GM21515 (cell line): ENCODE results near the gene JPT2.
"Not testable (repeated sequence)": the region's sequence is repeated elsewhere in the genome, so short reads cannot be mapped to it uniquely, and the experiment has no call there.

ENCODE experiments used
- ATAC-seq: cut with Tn5 transposase; IDR thresholded peaks from one replicate; pipeline ENCODE4 v1.9.1; 2021; ENCODE audit not compliant: unreplicated experiment

Gene JPT2

GRCh38 chr16:1727651-1728624 is 49.9 kb downstream of the JPT2 start:
- no peak for ATAC-seq

- ATAC-seq, result no peak
Measured at GRCh38 chr16:1729026-1729425, 50.9 kb downstream of the JPT2 start.

DNA sequence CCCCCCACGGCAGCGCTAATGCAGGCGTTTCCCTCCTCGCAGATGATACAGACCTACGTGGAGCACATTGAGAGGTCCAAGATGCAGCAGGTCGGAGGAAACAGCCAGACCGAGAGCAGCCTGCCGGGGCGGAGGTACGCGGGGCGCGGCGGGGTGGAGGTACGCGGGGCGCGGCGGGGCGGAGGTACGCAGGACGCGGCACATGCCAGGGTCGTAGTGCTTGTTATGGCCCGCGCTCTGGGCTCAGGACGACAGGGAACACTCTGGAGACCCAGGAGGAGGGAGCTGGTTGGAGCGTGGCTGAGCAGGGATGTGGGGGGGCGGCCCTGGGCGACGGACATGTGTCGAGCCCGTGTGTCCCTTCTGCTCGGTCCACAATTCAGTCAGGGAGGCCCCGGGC is 51.4 kb downstream of the JPT2 start:
- no peak for ATAC-seq

- no peak for ATAC-seq
Measured at GRCh38 chr16:1731073-1731472, 53.0 kb downstream of the JPT2 start.

GRCh38 chr16:1731603-1732002 is 53.5 kb downstream of the JPT2 start:
- no peak for ATAC-seq

DNA sequence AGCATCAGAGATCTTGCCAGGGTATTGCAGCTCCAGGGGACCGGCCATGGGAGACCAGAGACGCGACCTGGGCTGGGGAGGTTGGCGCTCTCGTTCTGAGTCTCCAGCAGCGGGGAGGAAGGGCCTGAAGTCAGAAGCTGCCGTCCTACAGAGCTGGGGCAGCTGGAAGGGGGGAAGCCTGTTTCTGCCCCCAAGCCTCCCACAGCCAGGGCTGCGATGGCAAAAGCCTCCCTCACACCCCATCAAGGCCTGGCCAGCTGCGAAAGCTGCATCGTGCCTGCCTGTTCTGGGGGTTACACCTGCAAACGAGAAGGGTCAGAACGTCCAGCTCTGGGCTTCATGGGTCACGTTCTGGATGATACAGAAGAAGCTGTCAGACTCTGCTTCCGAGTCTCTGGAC is 54.0 kb downstream of the JPT2 start:
- no peak for ATAC-seq

GRCh38 chr16:1732551-1732987 is 54.5 kb downstream of the JPT2 start:
- not testable (repeated sequence) for ATAC-seq

- ATAC-seq, result no peak
Measured at GRCh38 chr16:1734123-1734522, 56.0 kb downstream of the JPT2 start.

DNA sequence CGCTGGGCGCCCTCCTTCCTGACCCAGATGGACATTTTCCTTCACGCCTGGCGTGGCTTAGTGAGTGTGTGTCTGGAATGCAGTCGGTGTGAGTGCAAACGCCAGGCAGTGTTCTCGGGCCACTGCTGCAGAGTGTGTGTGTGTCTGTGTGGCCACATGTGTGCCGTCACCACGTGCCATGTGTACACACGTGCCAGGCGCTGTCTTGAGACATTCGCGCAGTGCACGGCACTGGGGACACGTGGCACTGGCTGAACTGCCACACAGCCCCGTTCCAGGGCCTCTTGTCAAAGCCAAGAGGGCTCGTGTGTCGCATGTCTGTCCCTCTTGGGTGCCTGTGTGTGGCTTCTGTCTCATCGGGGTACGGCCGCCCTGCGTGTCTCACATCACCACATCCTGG is 56.7 kb downstream of the JPT2 start:
- no peak for ATAC-seq

- no peak for ATAC-seq
Measured at GRCh38 chr16:1740234-1740633, 62.2 kb downstream of the JPT2 start.

DNA sequence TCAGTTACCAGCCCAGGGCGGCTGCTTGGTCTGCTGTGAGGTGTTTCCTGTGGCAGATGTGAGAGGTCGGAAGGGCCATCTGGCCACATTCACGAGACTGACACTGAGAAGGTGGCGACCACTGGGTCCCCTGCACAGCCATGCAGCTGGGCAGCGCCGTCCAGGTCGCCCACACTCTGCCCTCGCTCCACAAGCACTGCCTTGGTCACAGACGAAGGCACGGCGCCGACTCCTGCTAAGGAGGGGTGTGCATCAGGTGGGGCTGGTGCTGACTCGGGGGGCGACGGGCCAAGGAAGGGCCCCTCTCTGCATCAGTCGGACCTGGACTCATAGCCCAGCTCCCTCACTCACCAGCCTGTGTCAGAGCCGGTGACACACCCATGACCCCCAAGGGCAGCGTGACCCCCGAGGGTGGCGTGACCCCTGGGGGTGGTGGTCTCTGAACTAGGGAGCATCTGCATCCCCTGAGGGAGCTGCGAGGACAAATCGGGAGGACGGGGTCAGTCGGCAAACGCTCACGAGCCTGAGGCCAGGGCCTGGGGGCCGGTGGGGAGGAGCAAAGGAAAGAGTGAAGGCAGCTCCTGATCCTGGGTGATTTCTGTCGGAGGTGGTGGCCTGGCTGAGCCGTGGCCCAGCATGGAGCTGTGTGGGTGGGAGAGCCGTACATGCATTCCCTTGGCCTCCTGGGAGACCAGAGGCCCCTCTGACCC is 62.9 kb downstream of the JPT2 start:
- ATAC-seq, result no peak

GRCh38 chr16:1741553-1742165 is 63.6 kb downstream of the JPT2 start:
- ATAC-seq, result no peak

DNA sequence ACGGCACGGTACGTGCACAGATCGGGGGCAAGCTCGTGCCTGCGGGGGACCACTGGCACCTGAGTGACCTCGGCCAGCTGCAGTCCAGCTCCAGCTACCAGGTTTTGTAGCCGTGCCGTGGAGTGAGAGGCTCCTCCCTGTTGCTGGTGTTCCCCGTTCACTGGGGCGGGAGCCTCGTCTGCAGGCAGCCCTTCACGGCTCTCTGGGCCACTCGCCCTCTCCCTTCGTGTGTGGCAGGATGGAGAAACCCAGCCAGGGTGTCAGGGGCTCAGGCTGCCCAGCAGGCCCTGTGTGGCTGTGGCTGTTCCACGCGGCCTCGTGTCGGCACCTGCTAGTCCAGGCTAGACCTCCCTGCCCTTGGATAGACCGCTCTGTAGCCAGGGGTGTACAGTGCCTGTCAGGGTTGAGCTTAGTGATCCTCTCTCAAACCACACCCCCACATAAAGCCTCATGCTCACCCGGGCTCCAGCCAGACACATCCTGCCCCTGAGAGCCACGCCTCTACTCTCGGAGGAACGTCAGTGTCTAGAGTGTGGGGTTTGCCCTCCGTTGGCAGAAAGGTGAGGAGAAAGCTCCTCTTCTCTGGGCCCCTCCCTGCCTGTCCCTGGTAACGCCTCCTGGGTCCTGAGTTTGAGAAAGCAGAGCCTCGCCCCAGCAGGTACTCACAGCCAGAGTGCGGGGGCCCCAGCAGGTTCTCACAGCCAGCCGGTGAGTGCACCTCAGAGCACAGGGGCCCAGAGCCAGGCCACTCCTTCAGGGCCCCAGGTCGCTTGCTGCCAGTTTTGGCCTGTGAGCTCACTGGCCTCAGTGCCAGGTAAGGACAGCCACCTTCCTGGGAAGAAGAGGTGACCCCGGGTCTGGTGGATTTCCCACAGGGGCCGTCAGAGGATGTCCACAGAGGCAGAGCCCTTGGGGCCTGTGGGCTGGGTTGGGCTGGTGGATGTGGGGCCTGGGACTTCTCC is 65.6 kb downstream of the JPT2 start:
- no peak for ATAC-seq

- no peak for ATAC-seq
Measured at GRCh38 chr16:1744338-1744840, 66.3 kb downstream of the JPT2 start.

DNA sequence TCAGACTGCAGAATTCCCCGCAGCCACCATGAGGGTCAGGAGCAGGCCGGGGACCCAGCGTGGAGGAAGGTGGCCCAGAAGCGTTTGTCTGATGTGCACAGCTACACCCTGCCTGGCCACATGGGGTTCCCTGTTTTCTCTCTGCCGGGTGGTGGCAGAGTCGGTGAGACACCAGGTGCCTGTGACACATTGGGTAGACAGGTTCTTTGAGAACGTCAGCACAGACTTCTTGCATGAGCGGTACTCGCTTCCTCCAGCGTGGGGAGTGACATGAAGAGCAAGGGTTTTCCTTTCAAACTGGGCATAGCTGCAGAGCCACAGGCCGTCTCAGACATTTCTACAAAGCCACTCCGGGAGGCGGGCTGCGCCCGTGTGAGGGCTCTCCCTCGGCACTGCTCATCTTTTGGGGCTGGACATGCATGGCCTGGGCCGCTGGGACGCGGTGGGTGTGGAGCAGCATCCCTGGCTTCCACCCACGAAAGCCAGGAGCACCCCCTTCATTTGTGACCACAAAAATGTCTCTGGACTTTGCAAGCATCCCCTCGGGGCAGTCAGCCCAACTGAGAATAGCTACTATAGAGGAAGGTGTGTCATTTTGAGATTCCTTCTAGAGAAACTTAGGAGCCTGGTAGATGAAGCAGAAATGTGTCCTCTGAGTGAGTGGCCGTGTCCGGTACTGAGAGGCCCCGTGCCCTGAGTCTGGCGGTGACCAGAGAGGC is 67.3 kb downstream of the JPT2 start:
- no peak for ATAC-seq

DNA sequence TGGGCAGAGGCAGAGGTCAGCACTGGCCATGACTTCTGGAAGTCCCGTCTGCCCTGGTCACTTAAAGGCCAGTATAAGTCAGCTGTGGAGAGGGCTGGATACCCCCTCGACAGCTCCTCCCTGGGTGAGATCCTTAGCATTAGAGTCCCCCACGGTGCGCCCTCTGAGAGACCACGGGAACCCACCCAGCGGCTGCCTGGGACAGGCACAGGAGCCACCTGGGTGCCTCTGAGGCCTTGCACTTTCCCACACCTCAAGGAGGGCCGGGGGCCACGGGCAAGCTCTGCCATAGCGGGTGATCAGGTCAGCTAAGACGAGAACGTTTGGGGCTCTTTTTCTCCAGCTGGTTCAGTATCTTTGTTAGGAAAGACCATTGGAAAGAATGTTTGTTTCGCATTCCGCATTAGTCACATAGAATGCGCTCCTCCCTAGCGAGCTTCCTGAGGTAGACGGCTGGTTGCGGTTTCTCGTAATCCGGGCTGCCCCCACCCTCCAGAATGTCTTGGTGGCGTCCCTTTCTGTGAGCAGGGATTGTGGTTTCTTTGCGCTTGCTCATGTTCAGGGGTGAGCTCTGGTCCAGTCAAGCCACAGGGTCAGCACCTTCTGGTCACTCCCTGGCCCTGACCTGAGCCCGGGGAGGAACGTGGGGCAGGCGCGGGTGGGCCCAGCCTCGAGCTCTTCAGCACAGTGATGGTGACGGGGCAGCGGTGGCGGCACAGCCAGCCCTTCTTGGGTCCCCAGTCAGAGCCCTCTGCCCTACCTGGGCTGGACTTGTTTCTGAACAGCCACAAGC is 68.0 kb downstream of the JPT2 start:
- no peak for ATAC-seq

DNA sequence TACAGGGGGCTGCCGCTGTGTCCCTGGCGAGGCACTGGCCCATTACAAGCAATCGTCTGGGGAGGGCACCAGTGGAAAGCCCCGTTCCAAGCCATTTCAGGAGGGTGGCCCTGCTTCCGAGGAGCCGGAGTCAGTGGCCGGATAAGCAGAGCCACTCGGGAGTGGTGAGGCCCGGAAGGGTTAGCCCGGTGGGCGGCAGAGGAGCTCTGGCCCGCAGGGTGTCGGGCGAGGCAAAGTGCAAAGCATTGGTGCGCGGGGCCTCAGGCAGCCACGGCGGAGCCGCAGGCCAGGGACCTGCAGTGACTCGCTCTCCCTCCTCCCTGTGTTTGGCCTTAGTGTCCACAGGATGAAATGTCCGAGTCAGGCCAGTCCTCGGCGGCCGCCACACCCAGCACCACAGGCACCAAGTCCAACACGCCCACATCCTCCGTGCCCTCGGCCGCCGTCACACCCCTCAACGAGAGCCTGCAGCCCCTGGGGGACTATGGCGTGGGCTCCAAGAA is 68.7 kb downstream of the JPT2 start:
- no peak for ATAC-seq

DNA sequence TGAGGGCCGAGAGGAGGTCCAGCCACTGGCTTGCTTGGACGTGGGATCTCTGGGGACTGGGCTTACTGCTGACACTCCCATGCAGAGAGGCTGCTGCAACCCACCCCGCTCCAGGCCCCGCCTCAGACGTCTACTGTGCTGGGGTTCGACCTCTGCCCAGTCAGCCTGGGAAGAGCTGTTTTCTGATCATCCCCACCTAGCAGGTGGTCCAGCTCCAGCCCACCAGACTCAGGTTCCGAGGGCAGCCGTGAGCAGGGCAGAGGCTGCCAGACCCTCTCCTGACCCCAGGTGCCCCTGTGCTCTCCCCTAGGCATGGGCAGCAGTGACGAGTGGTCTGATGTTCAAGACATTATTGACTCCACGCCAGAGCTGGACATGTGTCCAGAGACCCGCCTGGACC is 69.9 kb downstream of the JPT2 start:
- ATAC-seq, result no peak
